ENCODE results near the gene NKAP.
"Not testable (repeated sequence)": the region's sequence is repeated elsewhere in the genome, so short reads cannot be mapped to it uniquely, and the experiment has no call there.

The NKAP gene

DNA sequence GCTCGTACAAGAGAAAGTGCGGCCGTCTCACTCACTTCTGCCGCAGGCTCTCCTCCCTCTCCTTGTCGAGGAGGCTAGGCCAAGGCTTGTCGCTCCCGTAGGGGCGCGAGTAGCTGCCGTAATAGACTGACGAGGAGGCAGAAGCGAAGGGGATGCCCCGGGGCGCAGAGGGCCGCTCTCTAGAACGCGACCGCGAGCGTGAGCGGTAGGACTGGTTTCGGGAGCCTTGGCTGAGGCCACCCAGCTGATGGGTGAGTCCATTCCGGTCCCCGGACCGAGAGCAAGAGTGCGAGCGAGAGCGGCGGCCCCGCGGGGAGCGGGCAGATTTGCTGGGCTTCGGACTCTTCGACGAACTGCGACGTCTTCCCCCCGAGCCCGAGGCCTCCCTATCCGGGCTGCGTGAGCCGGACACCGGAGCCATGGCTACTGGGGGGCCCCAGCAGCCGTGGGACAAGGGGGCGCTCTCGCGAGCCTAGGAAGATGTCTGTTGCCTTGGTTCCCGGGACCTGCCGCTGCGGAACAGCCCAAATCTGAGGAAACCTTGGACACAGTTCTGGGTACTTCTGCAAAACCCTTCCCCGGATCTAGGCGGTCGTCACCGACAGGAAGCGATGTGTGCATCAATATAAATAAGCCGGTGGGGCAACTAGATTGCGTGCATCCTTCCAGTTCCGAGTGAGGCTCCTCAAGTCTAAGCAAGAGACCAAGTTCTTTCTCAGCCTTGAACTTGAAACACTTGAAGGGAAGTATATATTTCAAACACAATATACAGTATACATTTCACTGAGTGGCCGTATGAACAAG lies at the start of gene NKAP:
Gene NKAP (minus strand): TSS at position 567 of the 804 bp plus-strand sequence. CDS start 146 bp downstream, at position 421.
- DNase-seq (ENCODE audit: low read depth) = peak; percentile 67

DNA sequence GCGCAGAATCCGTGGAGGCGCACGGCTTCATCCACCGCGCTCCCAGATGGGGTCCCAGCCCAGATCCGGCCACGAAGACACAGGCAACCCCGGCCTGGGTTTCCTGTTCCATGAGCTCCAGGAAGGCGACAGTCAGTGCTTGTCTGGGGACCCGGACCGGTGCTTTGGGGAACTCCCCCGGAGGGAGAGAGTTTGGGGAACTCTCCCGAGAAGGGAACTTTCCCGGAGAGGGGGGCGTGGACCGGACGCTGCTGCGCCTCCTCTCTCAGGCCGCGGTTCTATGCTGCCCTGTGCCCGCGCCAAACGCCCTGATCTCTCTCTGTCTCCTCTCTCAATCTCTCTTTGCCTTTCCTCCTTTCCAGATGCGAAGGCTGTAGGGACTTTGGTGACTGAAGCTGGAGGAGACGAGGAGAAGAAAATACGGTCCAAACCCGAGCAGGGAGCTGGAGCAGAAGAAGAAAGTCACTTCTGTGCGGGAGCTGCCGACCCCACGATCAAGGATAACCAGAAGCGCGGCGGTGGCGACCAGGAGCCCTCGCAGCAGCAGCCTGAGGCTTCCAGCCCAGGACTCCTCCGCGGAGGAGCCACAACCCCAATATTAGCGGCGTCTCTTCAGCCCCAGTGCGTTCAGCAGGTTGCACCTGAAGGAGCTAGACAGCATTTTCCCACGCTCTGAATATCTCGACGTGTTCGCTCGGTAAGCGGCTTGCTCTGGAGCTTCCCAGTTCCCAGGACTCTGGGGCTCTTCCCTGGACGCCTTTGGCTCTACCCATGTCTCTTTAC lies 47.6 kb upstream of the NKAP start:
- DNase-seq (ENCODE audit: low read depth) = no peak

DNA sequence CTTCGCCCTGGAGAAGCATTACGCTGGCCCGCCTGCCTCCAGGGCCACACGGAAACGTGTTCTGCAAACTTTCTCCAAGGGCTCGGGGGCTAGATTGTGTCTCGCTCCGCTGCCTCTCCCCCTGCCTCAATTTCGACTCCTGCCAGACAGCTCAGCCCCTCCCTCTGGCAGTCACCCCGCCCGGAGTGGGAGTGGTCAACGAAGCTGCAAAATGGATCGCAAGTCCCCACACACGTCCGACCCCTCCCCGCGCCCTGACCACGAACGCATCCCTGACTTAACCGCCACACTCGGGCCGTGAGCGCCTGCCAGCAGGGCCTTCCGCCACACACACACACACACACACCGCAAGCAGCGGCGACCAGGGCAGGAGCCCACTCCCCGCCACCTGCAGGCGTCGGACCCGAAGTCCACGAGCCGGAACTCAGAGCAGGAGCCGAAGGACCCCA lies 47.0 kb upstream of the NKAP start:
- DNase-seq (ENCODE audit: low read depth) = no peak

DNA sequence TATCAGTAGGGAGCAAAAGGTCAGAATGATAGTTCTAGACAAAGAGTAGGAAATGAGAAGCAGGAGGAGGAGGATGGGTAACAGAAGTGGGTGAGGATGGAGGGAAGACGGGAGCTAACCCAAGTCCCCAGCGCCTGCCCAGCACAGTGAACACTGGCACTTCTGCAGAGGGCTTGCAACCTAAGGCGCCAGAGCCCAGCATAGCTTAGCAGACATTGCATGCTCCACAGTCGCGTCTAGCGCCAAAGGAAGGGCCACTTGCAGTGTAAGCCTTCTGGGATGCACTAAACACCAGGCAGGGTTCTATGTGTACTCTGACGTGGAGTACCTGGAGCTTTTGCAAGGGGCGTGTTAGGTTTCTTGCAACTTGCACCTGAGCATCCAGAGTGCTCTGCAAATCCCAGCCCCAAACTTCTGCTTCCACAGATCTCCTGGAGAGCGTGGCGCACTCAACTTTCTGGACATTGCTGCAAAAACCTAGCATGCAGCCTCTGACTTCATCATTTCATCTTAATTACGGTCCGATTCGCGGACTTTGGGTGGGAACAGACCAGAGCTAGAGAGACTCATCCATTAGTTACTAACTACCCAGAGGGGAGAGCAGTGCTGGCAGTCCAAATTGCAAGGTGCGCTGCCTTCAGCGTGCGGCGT lies 46.5 kb upstream of the NKAP start:
- DNase-seq (ENCODE audit: low read depth) = no peak

DNA sequence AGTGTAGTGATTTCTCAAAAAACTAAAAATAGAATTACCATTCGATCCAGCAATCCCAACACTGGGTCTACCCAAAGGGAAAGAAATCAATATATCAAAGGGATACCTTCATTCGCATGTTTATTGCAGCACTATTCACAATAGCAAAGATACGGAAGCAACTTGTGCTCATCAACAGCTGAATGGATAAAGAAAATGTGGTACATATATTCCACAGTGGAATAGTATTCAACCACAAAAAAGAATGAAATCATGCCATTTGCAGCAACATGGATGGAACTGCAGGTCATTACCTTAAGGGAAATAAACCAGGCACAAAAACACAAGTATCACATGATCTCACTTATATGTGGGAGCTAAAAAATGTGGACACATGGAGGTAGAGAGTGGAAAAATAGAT lies 42.7 kb upstream of the NKAP start:
- DNase-seq (ENCODE audit: low read depth) = no peak

DNA sequence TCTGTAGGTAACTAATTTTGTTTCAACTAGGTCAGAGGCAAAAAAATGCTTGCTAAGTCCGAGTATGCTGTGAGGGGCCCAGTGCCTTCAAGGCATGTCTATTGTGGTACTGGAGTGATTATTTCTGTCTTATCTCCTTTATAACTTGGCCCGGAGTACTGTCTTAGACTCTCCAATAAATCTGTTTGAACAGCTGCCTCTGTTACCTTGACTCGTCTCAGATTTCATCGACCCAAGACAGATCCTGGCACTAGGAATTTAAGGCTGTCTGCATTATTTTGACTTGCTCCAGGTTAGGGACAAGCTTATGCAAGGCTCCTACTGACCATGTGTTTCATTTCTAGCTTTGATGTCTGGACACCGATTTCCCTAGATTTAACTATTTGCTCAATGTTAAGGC lies 41.1 kb upstream of the NKAP start:
- DNase-seq (ENCODE audit: low read depth) = no peak

DNA sequence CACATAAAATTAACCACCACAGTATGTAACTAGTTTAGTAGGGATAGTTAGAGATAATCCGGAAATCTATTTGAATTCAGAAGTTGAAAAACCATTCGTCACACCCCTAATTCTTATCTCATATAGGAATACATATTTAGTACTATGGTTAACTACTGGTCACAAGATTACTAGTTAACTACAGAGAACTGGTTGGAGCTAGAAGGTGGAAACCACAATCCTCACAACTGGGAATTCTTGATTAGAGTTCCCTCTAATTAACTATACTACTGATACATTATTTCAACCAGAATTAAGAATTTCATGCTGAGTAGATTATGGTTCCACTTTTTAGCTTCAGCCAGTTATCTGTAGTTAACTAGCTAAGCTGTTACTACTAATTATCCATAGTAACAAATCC lies 39.9 kb upstream of the NKAP start:
- no peak for DNase-seq (ENCODE audit: low read depth)

DNA sequence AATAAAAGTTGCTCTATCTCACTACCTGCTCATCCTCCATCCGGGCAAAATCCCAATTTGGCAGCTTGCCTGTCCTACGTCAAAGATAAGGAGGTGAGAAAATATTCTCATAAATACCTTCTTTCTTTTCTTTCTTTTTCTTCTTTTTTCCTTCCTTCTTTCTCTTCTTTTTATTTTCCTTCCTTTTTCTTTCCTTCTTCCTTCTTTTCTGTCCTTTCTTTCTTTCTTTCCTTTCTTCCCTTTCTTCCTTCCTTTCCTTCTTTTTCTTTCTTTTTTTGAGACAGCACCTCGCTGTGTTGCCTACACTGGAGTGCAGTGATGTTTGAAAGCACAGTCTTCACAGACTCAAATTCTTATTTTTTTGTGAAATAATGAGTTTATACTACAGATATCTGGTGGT lies 38.6 kb upstream of the NKAP start:
- no peak for DNase-seq (ENCODE audit: low read depth)

DNA sequence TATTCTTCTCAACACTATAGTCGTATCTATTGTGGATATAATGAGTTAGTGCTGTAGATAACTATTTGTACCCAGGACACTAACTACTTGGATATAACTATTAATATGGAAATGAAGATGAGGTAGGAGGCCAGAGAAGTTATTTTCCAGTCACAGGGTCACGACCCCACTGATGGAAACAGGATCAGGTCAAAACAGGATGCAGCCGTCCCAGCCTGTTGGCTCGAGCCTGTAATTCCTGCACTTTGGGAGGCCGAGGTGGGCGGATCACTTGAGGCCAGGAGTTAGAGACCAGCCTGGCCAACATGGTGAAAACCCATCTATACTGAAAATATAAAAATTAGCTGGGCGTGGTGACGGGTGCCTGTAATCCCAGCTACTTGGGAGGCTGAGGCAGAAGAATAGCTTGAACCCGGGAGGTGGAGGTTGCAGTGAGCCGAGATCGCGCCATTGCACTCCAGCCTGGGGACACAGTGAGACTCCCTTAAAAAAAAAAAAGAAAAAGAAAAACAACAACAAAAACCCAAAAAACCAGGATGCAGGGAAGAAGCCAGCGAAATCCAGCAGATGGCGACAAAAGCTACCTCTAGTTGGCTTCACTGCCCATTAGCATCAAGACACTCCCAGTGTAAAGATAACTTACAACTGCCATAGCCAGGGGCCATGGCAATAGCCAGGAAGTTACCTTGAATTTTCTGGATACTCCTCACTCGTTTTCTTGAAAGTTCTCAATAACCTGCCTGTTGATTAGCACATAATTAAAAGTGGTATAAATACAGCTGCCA lies 37.9 kb upstream of the NKAP start:
- no peak for DNase-seq (ENCODE audit: low read depth)

DNA sequence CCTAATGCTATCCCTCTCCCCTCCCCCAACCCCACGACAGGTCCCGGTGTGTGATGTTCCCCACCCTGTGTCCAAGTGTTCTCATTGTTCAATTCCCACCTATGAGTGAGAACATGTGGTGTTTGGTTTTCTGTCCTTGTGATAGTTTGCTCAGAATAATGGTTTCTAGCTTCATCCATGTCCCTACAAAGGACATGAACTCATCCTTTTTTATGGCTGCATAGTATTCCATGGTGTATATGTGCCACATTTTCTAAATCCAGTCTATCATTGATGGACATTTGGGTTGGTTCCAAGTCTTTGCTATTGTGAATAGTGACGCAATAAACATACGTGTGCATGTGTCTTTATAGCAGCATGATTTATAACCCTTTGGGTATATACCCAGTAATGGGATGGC lies 33.6 kb upstream of the NKAP start:
- DNase-seq (ENCODE audit: low read depth) = not testable (repeated sequence)

DNA sequence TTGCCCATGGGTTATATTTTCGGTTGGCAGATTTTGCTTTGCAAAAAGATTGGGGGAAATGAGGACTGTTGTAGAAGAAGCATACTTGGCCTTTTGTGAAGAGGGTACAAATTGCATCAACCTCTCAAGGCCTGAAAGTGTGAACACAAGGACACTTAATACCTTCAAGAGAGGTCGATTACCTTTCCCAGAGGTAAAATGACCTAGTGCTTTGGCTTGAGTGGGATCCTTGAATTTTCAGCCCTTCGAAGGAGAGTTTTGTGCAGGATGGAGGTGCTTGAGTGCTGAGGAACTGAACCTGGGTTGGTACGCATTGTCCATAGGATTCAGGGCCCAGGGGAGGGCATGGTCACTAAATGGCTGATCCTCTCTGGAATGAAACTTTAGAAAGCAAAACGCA lies 27.6 kb upstream of the NKAP start:
- no peak for DNase-seq (ENCODE audit: low read depth)

DNA sequence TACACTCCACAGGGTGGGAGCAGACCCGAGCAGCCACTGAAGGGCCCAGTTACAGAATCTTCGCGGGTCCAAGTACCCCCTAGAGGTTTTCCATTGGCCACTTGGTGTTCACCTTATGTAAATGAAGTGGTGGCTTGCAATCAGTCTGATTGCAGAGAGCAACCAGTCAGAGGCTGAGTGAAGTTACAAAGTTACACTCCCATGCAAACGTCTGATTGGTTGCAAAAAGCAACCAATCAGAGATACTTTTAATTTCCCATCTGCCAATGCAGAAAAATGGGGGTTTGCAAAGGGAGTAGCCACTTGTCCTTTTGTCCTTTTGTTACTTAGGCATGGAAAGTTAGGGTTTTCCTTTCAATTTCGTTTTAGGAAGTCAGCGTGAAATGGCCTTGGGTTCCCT lies 27.0 kb upstream of the NKAP start:
- no peak for DNase-seq (ENCODE audit: low read depth)

DNA sequence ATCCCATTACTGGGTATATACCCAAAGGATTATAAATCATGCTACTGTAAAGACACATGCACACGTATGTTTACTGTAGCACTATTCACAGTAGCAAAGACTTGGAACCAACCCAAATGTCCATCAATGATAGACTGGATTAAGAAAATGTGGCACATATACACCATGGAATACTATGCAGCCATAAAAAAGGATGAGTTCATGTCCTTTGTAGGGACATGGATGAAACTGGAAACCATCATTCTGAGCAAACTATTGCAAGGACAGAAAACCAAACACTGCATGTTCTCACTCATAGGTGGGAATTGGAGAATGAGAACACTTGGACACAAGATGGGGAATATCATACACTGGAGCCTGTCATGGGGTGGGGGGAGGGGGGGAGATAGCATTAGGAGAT lies 23.3 kb upstream of the NKAP start:
- DNase-seq (ENCODE audit: low read depth) = not testable (repeated sequence)

DNA sequence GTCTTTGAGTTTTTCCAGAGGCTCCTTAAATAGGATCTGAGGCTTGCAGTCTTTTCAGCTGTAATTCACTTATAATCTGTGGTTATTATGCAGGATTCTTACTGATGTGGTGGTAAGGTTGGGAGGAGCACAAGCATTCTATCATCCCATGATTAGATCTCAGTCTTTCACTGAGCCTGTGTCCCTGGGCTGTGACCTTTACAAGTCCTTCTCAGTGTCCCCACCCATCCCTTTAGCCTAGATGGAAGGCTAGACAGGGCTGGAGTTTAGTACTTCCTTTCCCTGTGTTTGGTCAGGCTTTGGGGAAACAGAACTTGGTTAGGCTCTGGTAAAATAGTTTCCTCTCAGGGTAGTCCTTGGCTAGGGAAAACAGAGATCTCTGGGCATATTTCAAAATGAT lies 17.1 kb upstream of the NKAP start:
- DNase-seq (ENCODE audit: low read depth) = no peak

DNA sequence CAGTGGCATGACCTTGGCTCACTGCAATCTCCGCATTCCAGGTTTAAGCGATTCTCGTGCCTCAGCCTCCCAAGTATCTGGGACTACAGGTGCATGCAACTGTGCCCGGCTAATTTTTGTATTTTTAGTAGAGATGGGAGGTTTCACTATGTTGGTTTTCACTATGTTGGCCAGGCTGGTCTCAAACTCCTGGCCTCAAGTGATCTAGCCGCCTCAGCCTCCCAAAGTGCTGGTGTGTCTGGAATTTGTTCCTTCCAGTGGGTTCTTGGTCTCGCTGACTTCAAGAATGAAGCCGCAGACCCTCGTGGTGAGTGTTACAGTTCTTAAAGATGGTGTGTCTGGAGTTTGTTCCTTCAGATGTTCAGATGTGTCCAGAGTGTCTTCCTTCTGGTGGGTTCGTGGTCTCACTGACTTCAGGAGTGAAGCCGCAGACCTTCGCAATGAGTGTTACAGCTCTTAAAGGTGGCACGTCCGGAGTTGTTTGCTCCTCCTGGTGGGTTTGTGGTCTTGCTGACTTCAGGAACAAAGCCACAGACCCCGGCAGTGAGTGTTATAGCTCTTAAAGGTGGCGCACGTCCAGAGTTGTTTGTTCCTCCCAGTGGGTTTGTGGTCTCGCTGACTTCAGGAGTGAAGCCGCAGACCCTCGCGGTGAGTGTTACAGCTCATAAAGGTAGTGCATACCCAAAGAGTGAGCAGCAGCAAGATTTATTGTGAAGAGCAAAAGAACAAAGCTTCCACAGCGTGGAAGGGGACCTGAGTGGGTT lies 12.4 kb upstream of the NKAP start:
- DNase-seq (ENCODE audit: low read depth) = peak; percentile 2

DNA sequence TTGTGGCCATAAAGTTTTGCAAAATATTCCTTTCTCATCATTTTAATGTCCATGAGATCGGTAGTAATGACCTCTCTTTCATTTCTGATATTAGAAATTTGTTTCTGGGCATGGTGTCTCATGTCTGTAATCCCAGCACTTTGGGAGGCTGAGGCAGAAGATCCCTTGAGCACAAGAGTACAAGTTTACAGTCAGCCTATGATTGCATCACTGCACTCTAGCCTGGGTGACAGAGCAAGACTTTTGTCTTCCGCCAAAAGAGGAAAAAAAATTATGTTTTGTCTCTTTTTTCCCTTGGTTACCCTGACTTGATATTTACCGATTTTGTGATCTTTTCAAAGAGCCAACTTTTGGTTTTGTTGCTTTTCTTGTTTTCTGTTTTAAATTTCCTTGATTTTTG lies 10.8 kb upstream of the NKAP start:
- DNase-seq (ENCODE audit: low read depth) = no peak

DNA sequence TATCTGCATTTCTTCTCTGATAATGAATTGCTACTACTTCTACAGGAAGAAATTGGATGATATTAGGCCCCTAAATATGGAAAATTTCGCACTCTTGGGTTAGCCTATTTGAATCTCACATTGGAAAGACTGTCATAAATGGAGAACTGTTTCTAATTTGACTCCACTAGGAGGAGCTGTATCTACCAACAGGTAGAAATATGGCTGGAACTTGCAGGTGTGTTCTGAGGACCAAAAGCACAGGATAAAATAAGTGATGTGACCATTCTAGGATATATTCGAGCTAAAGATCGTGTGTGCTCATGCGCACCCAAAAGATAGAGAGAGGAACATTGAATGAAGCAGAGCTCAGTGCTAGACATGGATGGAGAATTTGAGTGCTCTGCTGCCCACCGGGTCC lies 4.8 kb upstream of the NKAP start:
- DNase-seq (ENCODE audit: low read depth) = no peak

DNA sequence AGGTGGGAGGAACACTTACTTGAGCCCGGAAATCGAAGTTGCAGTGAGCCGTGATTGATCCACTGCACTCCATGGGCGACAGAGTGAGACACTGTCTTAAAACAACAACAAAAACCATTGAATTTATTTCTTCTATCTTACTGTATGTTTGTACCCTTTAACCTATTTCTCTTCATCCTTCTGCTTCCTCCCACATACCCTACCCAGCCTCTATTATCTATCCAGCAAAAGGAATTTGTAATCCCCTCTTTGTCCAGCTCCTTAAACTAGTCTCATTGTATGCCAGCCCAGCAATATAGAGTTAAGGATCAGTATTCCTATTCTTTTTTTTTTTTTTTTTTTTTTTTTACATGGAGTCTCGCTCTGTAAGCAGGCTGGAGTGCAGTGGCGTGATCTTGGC lies 1.9 kb upstream of the NKAP start:
- DNase-seq (ENCODE audit: low read depth) = no peak

DNA sequence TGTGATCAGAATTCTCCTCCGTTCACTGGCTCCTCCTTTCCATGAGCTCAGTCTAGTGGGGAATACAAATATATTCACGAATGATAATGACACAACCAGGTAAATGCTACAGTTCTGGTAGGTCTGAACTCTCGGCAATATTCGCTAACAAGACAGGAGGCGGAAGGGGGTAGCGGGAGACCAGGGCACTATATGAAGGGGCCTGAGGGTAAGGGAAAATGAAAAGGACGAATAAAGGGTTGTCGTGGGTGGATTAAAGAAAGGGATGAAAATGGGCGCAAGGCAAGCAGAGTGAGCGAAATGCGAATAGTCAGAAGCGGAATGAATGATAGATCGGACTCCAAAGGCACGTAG lies 743 bp downstream of the NKAP start:
- no peak for DNase-seq (ENCODE audit: low read depth)

DNA sequence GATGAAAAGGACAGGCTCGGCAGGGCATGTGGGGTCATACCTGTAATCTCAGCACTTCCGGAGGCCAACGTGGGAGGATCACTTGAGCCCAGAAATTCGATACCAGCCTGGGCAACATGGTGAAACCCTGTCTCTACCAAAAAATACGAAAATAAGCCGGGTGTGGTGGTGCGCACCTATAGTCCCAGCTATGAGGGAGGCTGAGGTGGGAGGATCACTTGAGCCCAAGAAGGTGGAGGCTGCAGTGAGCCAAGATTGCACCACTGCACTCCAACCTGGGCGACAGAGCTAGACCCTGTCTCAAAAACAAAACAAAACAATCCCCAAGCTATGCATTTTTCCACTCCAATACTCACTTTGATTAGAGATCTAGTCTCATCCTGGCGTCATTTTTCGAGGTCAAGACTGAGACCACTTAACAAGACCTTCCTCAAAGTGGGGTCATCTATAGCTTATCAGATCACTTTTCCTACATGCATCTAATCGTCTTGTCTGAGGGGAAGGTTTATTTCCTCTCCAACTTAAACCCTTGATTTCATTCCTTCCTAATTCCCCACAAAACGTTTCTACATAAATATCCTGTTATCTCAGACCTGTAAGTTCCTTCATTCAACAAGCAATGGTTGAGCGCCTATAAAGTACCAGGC lies 1.3 kb downstream of the NKAP start:
- DNase-seq (ENCODE audit: low read depth) = no peak

DNA sequence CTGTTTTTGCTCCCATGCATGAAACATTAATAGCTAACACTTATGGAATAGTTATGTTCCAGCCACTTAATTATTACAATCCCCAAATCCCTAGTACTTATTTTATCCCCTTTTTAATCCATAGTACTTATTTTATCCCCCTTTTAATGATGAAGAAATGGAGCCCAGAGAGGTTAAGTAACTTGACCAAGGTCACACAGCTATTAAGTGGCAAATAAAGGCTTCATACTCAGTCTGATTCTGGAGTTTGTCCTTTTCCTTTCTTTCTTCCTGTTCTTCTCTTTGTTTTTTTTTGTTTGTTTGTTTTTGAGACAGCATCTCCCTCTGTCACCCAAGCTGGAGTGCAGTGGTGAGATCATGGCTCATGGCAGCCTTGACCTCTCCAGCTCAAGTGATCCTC lies 2.2 kb downstream of the NKAP start:
- DNase-seq (ENCODE audit: low read depth) = no peak

Data from stimulated activated CD8-positive, alpha-beta memory T cell treated with anti-CD3 and anti-CD28 coated beads, Interleukin-7, amount 100 ng/mL, for 24 hours (primary cell).